ENCODE data around the gene DNAJB7. TPM values are rescaled to one million over a fixed set of nuclear protein-coding genes. Genes with fewer than 3 reads are reported as not detected.

Gene DNAJB7
- total RNA-seq, 1 experiment from 2014 or later = not detected

GRCh38 chr22:40817737-40818136 lies 44.2 kb downstream of the DNAJB7 start:
- Histone ChIP-seq H3K9ac (ENCODE audit: low read length) (peak overlapping the region; percentile 93; the same call in 1 of the 2 replicates), H3K9me2 (replicated peaks; ENCODE audit: low read length) (no peaks in the 10 kb centered on the region), H3K36me3 (ENCODE audit: low read depth, low read length) (no peaks in the 10 kb centered on the region), H3K4me1 (ENCODE audit: insufficient read depth, low read length) (peaks cover 21% of the 10 kb centered on the region), H4K20me1 (ENCODE audit: low read length) (no peaks in the 10 kb centered on the region), H3F3A (ENCODE audit: low read length, unreplicated experiment) (peaks cover 4% of the 10 kb centered on the region), H3K4me2 (ENCODE audit: low read length) (peak overlapping the region; percentile 96), H3K9me3 (ENCODE audit: low read length) (no peaks in the 10 kb centered on the region), H3K4me3 (ENCODE audit: low read length) (peak overlapping the region; percentile 94), H3K27ac (ENCODE audit: low read length) (no peak overlapping the region), H2AFZ (ENCODE audit: low read length) (no peak overlapping the region), H3K79me2 (ENCODE audit: low read length) (peaks cover 57% of the 10 kb centered on the region), H3K27me3 (ENCODE audit: low read length) (no peaks in the 10 kb centered on the region)
- ChIA-PET POLR2A (ENCODE audit: unreplicated experiment) (no interaction called here), CTCF (no interaction called here)
- no peak for DNase-seq
- intact Hi-C loops (cut with micrococcal nuclease) = no loop called here
- ATAC-seq = no peak
- TF ChIP-seq EZH2phosphoT487 (IDR thresholded peaks at IDR 0.05; ENCODE audit: borderline replicate concordance, low read length) = no peak
- no peak for TF ChIP-seq EZH2 (IDR thresholded peaks at IDR 0.05; ENCODE audit: low read length, unreplicated experiment)
- no peak for TF ChIP-seq CTCF (conservative IDR thresholded peaks at IDR 0.05; ENCODE audit: low read depth, low read length)
- no TSS peak for BruUV-seq (replicated peaks)

GRCh38 chr22:40813912-40814315 lies 48.0 kb downstream of the DNAJB7 start:
- Histone ChIP-seq H3K27me3 (ENCODE audit: low read length) (no peaks in the 10 kb centered on the region), H3K9me2 (replicated peaks; ENCODE audit: low read length) (no peaks in the 10 kb centered on the region), H3K9me3 (ENCODE audit: low read length) (no peaks in the 10 kb centered on the region), H3K4me2 (ENCODE audit: low read length) (no peak overlapping the region), H3K36me3 (ENCODE audit: low read depth, low read length) (no peaks in the 10 kb centered on the region), H2AFZ (ENCODE audit: low read length) (no peak overlapping the region), H3K79me2 (ENCODE audit: low read length) (peaks cover 82% of the 10 kb centered on the region), H3K4me3 (ENCODE audit: low read length) (no peak overlapping the region), H3F3A (ENCODE audit: low read length, unreplicated experiment) (no peaks in the 10 kb centered on the region), H3K9ac (ENCODE audit: low read length) (no peak overlapping the region), H3K4me1 (ENCODE audit: insufficient read depth, low read length) (peaks cover 12% of the 10 kb centered on the region; the same call in 1 of the 2 replicates), H4K20me1 (ENCODE audit: low read length) (no peaks in the 10 kb centered on the region), H3K27ac (ENCODE audit: low read length) (no peak overlapping the region)
- no peak for TF ChIP-seq EZH2 (IDR thresholded peaks at IDR 0.05; ENCODE audit: low read length, unreplicated experiment)
- TF ChIP-seq CTCF (conservative IDR thresholded peaks at IDR 0.05; ENCODE audit: low read depth, low read length) = no peak
- TF ChIP-seq EZH2phosphoT487 (IDR thresholded peaks at IDR 0.05; ENCODE audit: borderline replicate concordance, low read length) = no peak
- ChIA-PET CTCF (no interaction called here), POLR2A (ENCODE audit: unreplicated experiment) (no interaction called here)
- no TSS peak for BruUV-seq (replicated peaks)
- no peak for DNase-seq
- ATAC-seq = no peak
- intact Hi-C loops (cut with micrococcal nuclease) = no loop called here

Small RNAs within 50 kb of the gene (microRNA-seq; reads per million reads assigned to microRNA genes)
- not detected for gene MIR4766 (ENCODE audit: unreplicated experiment)

Other genes starting within 250 kb of the DNAJB7 start
- gene MRTFA, start 225.4 kb downstream of the DNAJB7 start, total RNA-seq (2014; rRNA removed) = 28.0 and 32.6 TPM in 2 replicates
- gene MCHR1, start 182.6 kb downstream of the DNAJB7 start, total RNA-seq (2014; rRNA removed) = not detected in 2 replicates
- 18.3 and 24.7 TPM in 2 replicates for gene SLC25A17, start 42.8 kb downstream of the DNAJB7 start, total RNA-seq (2014; rRNA removed)
- gene ST13, start 5.5 kb downstream of the DNAJB7 start, total RNA-seq (2014; rRNA removed) = 136 and 143 TPM in 2 replicates
- 7.9 and 8.5 TPM in 2 replicates for gene XPNPEP3, start 5.0 kb downstream of the DNAJB7 start, total RNA-seq (2014; rRNA removed)
- 55.0 TPM in 2 replicates for gene RBX1, start 89.3 kb upstream of the DNAJB7 start, total RNA-seq (2014; rRNA removed)
- gene EP300, start 230.5 kb upstream of the DNAJB7 start, total RNA-seq (2014; rRNA removed) = 17.8 and 20.7 TPM in 2 replicates

Measured in PC-3 (cell line).